Loucy (cell line): ENCODE data around the gene CALU.

Experiments used
- H2AFZ ChIP-seq: fragments of 200-600 bp; sonication (generic); 2 replicates; pipeline ENCODE4 v1.6.0; 2016; ENCODE audit warnings: antibody characterized with exemption, mild to moderate bottlenecking, low read length, moderate library complexity
- H3F3A ChIP-seq: fragments of 200-600 bp; 2 replicates; pipeline ENCODE4 v1.6.0; 2016; ENCODE audit warnings: antibody characterized with exemption, low read depth, mild to moderate bottlenecking
- H3K27me3 ChIP-seq: fragments of 200-600 bp; sonication (generic); 2 replicates; pipeline ENCODE4 v1.6.1; 2014; ENCODE audit warnings: low read length, mild to moderate bottlenecking; ENCODE audit not compliant: insufficient read depth, poor library complexity, severe bottlenecking
- H3K36me3 ChIP-seq: fragments of 200-600 bp; sonication (generic); 2 replicates; pipeline ENCODE4 v1.6.1; 2016; ENCODE audit warnings: low read length; ENCODE audit not compliant: insufficient read depth
- H3K4me1 ChIP-seq: fragments of 200-600 bp; sonication (generic); 2 replicates; pipeline ENCODE4 v1.5.1; 2014; ENCODE audit warnings: low read length, mild to moderate bottlenecking; ENCODE audit not compliant: insufficient read depth, poor library complexity, severe bottlenecking
- H3K4me2 ChIP-seq: fragments of 200-600 bp; sonication (generic); 2 replicates; pipeline ENCODE4 v1.6.0; 2014; ENCODE audit warnings: antibody characterized with exemption, low read length, low read depth, mild to moderate bottlenecking; ENCODE audit not compliant: poor library complexity, severe bottlenecking
- H3K4me3 ChIP-seq: fragments of 200-600 bp; sonication (generic); 2 replicates; pipeline ENCODE4 v1.5.1; 2014; ENCODE audit warnings: low read length, mild to moderate bottlenecking, mixed read lengths; ENCODE audit not compliant: poor library complexity, severe bottlenecking
- H3K79me2 ChIP-seq: fragments of 200-600 bp; sonication (generic); 2 replicates; pipeline ENCODE4 v1.6.1; 2014; ENCODE audit warnings: low read length; ENCODE audit not compliant: insufficient read depth
- H3K9ac ChIP-seq: fragments of 200-600 bp; sonication (generic); 2 replicates; pipeline ENCODE4 v1.6.0; 2014; ENCODE audit warnings: mild to moderate bottlenecking, low read depth, low read length, moderate library complexity; ENCODE audit not compliant: poor library complexity, severe bottlenecking
- H3K9me2 ChIP-seq: fragments of 200-600 bp; sonication (generic); replicated peaks from 2 replicates; pipeline ENCODE4 v1.6.1; 2016; ENCODE audit warnings: low read depth, low read length, mixed read lengths
- H3K9me3 ChIP-seq: fragments of 200-600 bp; sonication (generic); 2 replicates; pipeline ENCODE4 v1.6.1; 2014; ENCODE audit warnings: mild to moderate bottlenecking, antibody characterized with exemption, low read length, low read depth; ENCODE audit not compliant: insufficient read depth
- H4K20me1 ChIP-seq: fragments of 200-600 bp; sonication (generic); 2 replicates; pipeline ENCODE4 v1.6.0; 2014; ENCODE audit warnings: antibody characterized with exemption, low read length, mild to moderate bottlenecking; ENCODE audit not compliant: insufficient read depth, poor library complexity, severe bottlenecking
- CTCF ChIP-seq: fragments of 200-600 bp; sonication (generic); conservative IDR thresholded peaks from 2 replicates; pipeline ENCODE4 v1.5.1; 2014; ENCODE audit warnings: mild to moderate bottlenecking, antibody characterized with exemption, low read length
- EZH2phosphoT487 ChIP-seq: fragments of 200-600 bp; IDR thresholded peaks from 2 replicates; pipeline ENCODE4 v1.6.1; 2018; ENCODE audit warnings: antibody characterized with exemption, mild to moderate bottlenecking, moderate library complexity, borderline replicate concordance

CALU gene

GRCh38 chr7:128708824-128709223 lies 30.3 kb upstream of the CALU start:
- no peak overlapping the region for H3K9ac ChIP-seq

GRCh38 chr7:128710481-128710880 lies 28.7 kb upstream of the CALU start:
- no peak overlapping the region for H3K9ac ChIP-seq
- no peaks in the 10 kb centered on the region for H3K9me3 ChIP-seq
- H3K4me1 ChIP-seq: no peaks in the 10 kb centered on the region
- no peak overlapping the region for H3K4me3 ChIP-seq
- H3F3A ChIP-seq: no peaks in the 10 kb centered on the region
- no peak overlapping the region for H2AFZ ChIP-seq
- no peak overlapping the region for H3K4me2 ChIP-seq
- TF ChIP-seq EZH2phosphoT487 (no peak), CTCF (no peak)
- no peaks in the 10 kb centered on the region for H4K20me1 ChIP-seq
- H3K36me3 ChIP-seq: no peaks in the 10 kb centered on the region
- H3K79me2 ChIP-seq: no peaks in the 10 kb centered on the region
- H3K9me2 ChIP-seq: no peaks in the 10 kb centered on the region
- H3K27me3 ChIP-seq: no peaks in the 10 kb centered on the region

More at GRCh38 chr7:128708824-128709223, 30.3 kb upstream of the CALU start:
- Histone ChIP-seq H2AFZ (no peak overlapping the region), H3K36me3 (no peaks in the 10 kb centered on the region), H3K9me3 (no peaks in the 10 kb centered on the region), H3K27me3 (no peaks in the 10 kb centered on the region), H3K79me2 (no peaks in the 10 kb centered on the region), H4K20me1 (no peaks in the 10 kb centered on the region), H3K4me2 (no peak overlapping the region), H3F3A (no peaks in the 10 kb centered on the region), H3K9me2 (no peaks in the 10 kb centered on the region), H3K4me1 (no peaks in the 10 kb centered on the region), H3K4me3 (no peak overlapping the region)
- TF ChIP-seq EZH2phosphoT487 (no peak), CTCF (no peak)

GRCh38 chr7:128713794-128714193 lies 25.4 kb upstream of the CALU start:
- H3K36me3 ChIP-seq: no peaks in the 10 kb centered on the region
- H3K4me3 ChIP-seq: no peak overlapping the region
- no peak overlapping the region for H3K4me2 ChIP-seq
- no peaks in the 10 kb centered on the region for H3K9me3 ChIP-seq
- no peaks in the 10 kb centered on the region for H3K4me1 ChIP-seq
- TF ChIP-seq EZH2phosphoT487 (no peak), CTCF (no peak)
- H2AFZ ChIP-seq: no peak overlapping the region
- H3K79me2 ChIP-seq: no peaks in the 10 kb centered on the region
- no peaks in the 10 kb centered on the region for H4K20me1 ChIP-seq
- no peaks in the 10 kb centered on the region for H3F3A ChIP-seq
- no peaks in the 10 kb centered on the region for H3K27me3 ChIP-seq
- no peak overlapping the region for H3K9ac ChIP-seq
- no peaks in the 10 kb centered on the region for H3K9me2 ChIP-seq
